ENCODE measurements around the gene HUNK. TPM values are rescaled to one million over a fixed set of nuclear protein-coding genes. Genes with fewer than 3 reads are reported as not detected.

HUNK gene
- polyA plus RNA-seq, 3 donors: 0.42 to 1.3 (median 1.3) TPM

DNA sequence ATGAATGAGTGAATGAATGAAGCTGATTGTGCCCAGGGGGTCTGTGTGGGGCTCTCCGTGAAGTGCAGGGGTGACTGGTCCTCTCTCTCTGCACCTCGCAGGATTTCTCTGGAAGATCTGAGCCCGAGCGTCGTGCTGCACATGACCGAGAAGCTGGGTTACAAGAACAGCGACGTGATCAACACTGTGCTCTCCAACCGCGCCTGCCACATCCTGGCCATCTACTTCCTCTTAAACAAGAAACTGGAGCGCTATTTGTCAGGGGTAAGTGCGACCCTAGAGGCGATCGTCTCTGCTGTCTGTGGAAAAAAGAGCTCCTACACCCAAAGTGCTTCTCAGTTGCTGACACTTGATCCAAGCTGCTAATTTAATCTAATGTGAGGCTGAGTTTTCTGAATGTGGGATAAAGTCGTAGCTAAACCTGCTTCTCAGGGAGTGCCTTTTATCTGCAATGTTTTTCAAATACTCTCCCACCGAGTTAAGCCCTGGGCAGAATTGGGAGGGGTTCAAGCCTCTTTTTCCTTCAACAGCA, 101.7 kb downstream of the HUNK start:
- no peak overlapping the region for H3K27ac ChIP-seq (ENCODE audit: low read depth, low read length)
- WGBS, 3 donors: 46 to 83% (median 56%) methylated on average over 16 of the region's 16 CpGs

GRCh38 chr21:31975491-31975890, 102.7 kb downstream of the HUNK start:
- WGBS, 3 donors: 90 to 92% (median 91%) methylated on average over 6 of the region's 6 CpGs
- no peak overlapping the region for H3K27ac ChIP-seq (ENCODE audit: low read depth, low read length)

GRCh38 chr21:31977816-31978215, 105.0 kb downstream of the HUNK start:
- 96 to 98% (median 96%) methylated on average over 7 of the region's 7 CpGs for WGBS, 3 donors
- H3K27ac ChIP-seq (ENCODE audit: low read depth, low read length): no peak overlapping the region

GRCh38 chr21:31983120-31983519, 110.3 kb downstream of the HUNK start:
- H3K27ac ChIP-seq (ENCODE audit: low read depth, low read length): no peak overlapping the region
- WGBS, 3 donors: 51 to 85% (median 84%) methylated on average over 4 of the region's 4 CpGs

DNA sequence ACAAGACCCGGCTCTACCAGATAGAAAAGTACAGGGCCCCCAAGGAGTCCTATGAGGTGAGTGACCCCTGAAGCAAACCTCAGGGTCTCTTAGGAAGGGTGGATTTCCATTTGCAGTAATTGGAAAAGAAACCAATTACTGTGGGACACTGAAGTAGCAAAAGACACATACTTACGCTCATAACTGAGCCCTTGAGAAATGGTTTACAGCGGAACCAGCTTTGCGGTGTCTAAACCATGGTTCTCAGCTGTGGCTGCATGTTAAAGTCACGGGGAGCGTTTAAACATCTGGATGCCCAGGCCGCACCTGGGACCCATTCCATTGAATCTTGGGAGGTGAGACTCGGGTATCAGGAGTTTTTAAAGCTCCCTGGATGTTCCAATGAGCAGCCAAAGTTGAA, 110.7 kb downstream of the HUNK start:
- H3K27ac ChIP-seq (ENCODE audit: low read depth, low read length): no peak overlapping the region
- WGBS, 3 donors: 86 to 95% (median 91%) methylated on average over 8 of the region's 8 CpGs

GRCh38 chr21:31985398-31985797, 112.6 kb downstream of the HUNK start:
- WGBS, 3 donors: 82 to 88% (median 83%) methylated on average over 7 of the region's 7 CpGs
- no peak overlapping the region for H3K27ac ChIP-seq (ENCODE audit: low read depth, low read length)

DNA sequence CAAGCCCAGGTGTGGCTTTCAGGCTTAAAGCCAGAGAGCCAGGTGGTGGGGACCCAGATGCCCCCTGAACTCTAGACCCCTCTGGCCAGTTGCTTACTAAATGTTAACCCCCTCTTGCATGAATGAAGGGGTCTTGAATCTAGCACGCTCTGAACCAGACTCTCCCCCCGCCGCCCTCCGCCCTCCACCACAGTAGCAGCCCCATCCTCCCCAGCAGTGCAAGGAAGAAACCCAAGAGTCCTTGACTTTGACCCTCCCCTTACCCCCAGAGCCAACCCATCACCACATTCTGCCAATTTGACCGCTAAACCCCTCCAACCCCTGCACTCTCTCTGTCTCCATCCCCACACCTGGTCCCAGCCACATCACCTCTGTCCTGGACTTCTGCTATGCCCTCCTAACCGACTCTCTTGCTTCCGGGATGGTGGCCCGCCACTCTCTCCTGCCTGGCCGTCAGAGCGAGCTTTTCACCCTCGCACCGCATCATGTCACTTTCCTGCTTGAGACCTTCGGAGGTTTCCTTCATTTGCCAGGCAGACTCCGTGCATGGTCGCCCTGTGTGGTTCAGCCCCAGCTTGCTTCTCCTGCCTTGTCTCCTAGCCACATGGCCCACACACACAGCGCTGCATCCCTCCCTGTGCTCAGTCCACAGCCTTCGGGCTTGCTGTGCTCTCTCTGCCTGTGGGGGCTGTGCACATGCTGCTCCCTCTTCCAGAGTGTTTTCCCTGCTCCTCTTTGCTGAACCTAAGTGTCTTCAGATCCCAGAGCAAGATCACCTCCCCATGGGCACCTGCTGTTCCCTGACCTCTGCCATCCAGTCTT, 113.4 kb downstream of the HUNK start:
- no peak overlapping the region for H3K27ac ChIP-seq (ENCODE audit: low read depth, low read length)
- 90 to 95% (median 95%) methylated on average over 16 to 17 of the region's 17 CpGs for WGBS, 3 donors

- 57 to 73% (median 61%) methylated on average over 9 of the region's 9 CpGs for WGBS, 3 donors
- H3K27ac ChIP-seq (ENCODE audit: low read depth, low read length): no peak overlapping the region
Measured at GRCh38 chr21:31987696-31988095, 114.9 kb downstream of the HUNK start.

GRCh38 chr21:31988492-31989290, 115.9 kb downstream of the HUNK start:
- no peak overlapping the region for H3K27ac ChIP-seq (ENCODE audit: low read depth, low read length)
- WGBS, 3 donors: 66 to 83% (median 69%) methylated on average over 4 of the region's 4 CpGs

DNA sequence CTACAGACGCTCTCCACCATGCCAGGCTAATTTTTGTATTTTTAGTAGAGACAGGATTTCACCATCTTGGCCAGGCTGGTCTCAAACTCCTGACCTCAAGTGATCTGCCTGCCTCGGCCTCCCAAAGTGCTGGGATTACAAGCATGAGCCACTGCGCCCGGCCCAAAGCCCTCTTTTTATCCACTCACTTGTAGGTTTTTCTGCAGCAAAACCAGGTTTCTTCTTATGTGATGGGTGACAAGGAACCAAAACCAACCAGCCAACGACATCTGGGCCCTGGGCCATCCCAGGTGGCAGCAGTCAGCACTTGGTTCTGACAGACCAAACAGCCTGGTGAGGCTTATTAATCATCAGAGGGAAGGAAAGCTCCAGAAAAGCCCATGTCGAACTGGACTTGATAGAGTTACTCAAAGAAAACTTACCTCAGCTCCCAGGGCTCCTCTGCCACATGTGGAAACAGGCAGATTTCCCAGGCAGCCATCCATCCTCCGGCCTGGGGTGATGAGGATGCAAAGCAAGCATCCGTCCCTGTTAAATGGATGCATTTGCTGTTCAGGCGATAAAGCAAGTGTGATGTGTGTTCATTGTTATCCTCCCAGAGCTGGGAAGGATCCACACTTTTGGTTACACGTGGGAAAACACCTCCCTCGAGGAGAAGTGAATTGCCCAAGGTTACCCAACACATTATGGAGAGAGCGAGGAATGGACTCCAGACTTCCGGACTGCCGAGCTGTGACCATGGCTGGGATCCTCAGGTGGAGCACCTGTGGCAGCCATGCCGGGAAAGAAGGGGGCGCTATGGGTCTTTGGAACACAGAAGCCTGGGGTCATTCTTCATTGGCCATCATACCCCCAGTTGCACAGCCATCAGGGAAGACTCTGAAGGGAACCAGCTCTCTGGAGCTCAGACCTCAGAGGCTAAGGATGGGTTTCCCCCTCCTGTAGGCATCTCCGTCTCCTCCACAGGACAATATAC, 118.8 kb downstream of the HUNK start:
- WGBS, 3 donors: 85 to 87% (median 87%) methylated on average over 17 of the region's 17 CpGs
- no peak overlapping the region for H3K27ac ChIP-seq (ENCODE audit: low read depth, low read length)

- H3K27ac ChIP-seq (ENCODE audit: low read depth, low read length): no peak overlapping the region
- 91 to 92% (median 92%) methylated on average over 11 of the region's 11 CpGs for WGBS, 3 donors
Measured at GRCh38 chr21:31992391-31992790, 119.6 kb downstream of the HUNK start.

GRCh38 chr21:31993826-31994825, 121.3 kb downstream of the HUNK start:
- 61 to 76% (median 70%) methylated on average over 10 of the region's 10 CpGs for WGBS, 3 donors
- no peak overlapping the region for H3K27ac ChIP-seq (ENCODE audit: low read depth, low read length)

DNA sequence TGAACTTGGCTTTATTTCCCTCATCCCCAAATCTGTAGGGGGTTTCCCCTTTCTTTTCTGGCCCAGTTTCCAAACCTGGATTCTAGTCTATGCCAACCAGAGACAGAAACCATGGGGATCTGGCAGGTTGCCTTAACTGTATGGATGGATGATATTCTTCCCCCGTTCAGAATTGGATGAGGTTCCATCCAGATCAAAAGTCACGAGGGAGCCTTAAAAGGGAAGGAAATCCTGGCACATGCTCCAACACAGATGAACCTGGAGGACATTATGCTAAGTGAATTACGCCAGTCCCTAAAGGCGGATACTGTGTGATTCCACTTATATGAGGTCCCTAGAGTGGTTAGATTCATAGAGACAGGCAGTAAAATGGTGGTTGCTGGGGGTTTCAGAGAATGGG, 124.4 kb downstream of the HUNK start:
- WGBS, 3 donors: 45 to 81% (median 54%) methylated on average over 4 of the region's 4 CpGs
- H3K27ac ChIP-seq (ENCODE audit: low read depth, low read length): no peak overlapping the region

- WGBS, 3 donors: 92 to 96% (median 93%) methylated on average over 12 of the region's 12 CpGs
- no peak overlapping the region for H3K27ac ChIP-seq (ENCODE audit: low read depth, low read length)
Measured at GRCh38 chr21:31999810-32000468, 127.1 kb downstream of the HUNK start.

DNA sequence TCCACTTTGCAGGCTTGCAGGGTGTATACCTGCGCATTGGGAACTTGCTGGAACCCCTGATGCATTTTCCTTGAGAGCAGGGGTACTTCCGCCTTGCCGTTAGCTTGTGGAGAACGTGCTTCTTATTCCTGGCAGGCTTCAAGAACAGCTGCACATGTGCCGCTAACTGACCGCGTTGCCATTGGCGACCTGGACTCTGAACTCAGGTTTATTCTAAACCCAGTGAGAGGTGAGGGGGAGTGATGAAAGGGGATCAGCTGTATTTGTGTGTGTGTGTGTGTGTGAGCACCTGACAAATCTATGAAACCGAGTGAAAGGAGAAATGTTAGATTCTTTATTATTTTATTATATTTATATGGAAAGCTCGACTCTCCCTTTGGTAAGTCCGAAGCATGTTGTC, 128.6 kb downstream of the HUNK start:
- no peak overlapping the region for H3K27ac ChIP-seq (ENCODE audit: low read depth, low read length)
- WGBS, 3 donors: 68 to 89% (median 86%) methylated on average over 11 of the region's 11 CpGs

GRCh38 chr21:32003411-32003810, 130.6 kb downstream of the HUNK start:
- WGBS, 3 donors: 80 to 91% (median 85%) methylated on average over 2 of the region's 2 CpGs
- H3K27ac ChIP-seq (ENCODE audit: low read depth, low read length): no peak overlapping the region

- WGBS, 3 donors: 73 to 93% (median 78%) methylated on average over 3 of the region's 3 CpGs
- H3K27ac ChIP-seq (ENCODE audit: low read depth, low read length): no peak overlapping the region
Measured at GRCh38 chr21:32004291-32004690, 131.5 kb downstream of the HUNK start.
